Measurements from ENCODE around the gene NKAPD1.

DNA sequence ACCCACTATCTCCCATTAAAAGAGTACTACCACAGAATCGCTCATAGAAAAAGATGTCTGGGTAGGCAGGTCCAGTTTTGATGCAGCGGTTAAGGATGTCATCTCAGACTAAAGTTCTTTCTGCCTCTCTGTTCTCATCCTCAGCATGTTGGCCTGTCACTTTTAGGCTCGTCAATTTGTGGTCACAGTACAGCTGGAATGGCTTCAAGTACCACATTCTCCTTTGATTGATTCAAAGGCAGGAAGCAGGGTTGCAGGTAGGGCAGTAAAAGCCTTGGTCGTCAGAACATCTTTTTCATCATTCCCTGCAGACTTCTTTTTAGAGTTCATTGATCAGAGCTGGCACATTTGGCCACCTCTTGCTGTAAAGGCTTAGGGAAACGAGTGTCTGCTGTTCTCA lies 41.3 kb downstream of the NKAPD1 start:
- TF ChIP-seq POLR2AphosphoS5 (IDR thresholded peaks at IDR 0.05; ENCODE audit: low read depth, low read length) (no peak), CTCF (IDR thresholded peaks at IDR 0.05) (no peak), REST (IDR thresholded peaks at IDR 0.05; ENCODE audit: insufficient read depth in 1 of 2, low read depth in 2 of 2, low read length in 1 of 2) (no peak), SIN3A (IDR thresholded peaks at IDR 0.05; ENCODE audit: borderline replicate concordance, insufficient read depth, low read depth, low read length) (no peak), TCF7L2 (IDR thresholded peaks at IDR 0.05; ENCODE audit: low read depth, low read length) (no peak)

All from Panc1 (cell line).